ENCODE data around the gene OSBPL6.
"Not testable (repeated sequence)": the region's sequence is repeated elsewhere in the genome, so short reads cannot be mapped to it uniquely, and the experiment has no call there.

The OSBPL6 gene

GRCh38 chr2:178159966-178160365 lies 34.3 kb upstream of the OSBPL6 start:
- FAIRE-seq (peak; percentile 85), DNase-seq (ENCODE audit: insufficient read length, low spot score) (no peak)
- TF ChIP-seq CTCF (IDR thresholded peaks at IDR 0.05; ENCODE audit: insufficient read depth, missing control alignments): no peak

GRCh38 chr2:178160601-178161000 lies 33.7 kb upstream of the OSBPL6 start:
- TF ChIP-seq CTCF (IDR thresholded peaks at IDR 0.05; ENCODE audit: insufficient read depth, missing control alignments): no peak
- FAIRE-seq (no peak), DNase-seq (ENCODE audit: insufficient read length, low spot score) (no peak)

GRCh38 chr2:178163395-178163794 lies 30.9 kb upstream of the OSBPL6 start:
- FAIRE-seq: no peak

GRCh38 chr2:178163911-178164310 lies 30.4 kb upstream of the OSBPL6 start:
- TF ChIP-seq CTCF (IDR thresholded peaks at IDR 0.05; ENCODE audit: insufficient read depth, missing control alignments): no peak
- no peak for DNase-seq (ENCODE audit: insufficient read length, low spot score)
- FAIRE-seq: no peak

More at GRCh38 chr2:178163395-178163794, 30.9 kb upstream of the OSBPL6 start:
- DNase-seq (ENCODE audit: insufficient read length, low spot score): no peak
- TF ChIP-seq CTCF (IDR thresholded peaks at IDR 0.05; ENCODE audit: insufficient read depth, missing control alignments): no peak

GRCh38 chr2:178173657-178174056 lies 20.7 kb upstream of the OSBPL6 start:
- DNase-seq (ENCODE audit: insufficient read length, low spot score) (no peak), FAIRE-seq (no peak)
- TF ChIP-seq CTCF (IDR thresholded peaks at IDR 0.05; ENCODE audit: insufficient read depth, missing control alignments): no peak

- no peak for DNase-seq (ENCODE audit: insufficient read length, low spot score)
- TF ChIP-seq CTCF (IDR thresholded peaks at IDR 0.05; ENCODE audit: insufficient read depth, missing control alignments): no peak
Observed at GRCh38 chr2:178177066-178177679, 17.1 kb upstream of the OSBPL6 start.

GRCh38 chr2:178180648-178181047 lies 13.7 kb upstream of the OSBPL6 start:
- not testable (repeated sequence) for FAIRE-seq

More at GRCh38 chr2:178177066-178177679, 17.1 kb upstream of the OSBPL6 start:
- FAIRE-seq: no peak

GRCh38 chr2:178187861-178188260 lies 6.5 kb upstream of the OSBPL6 start:
- DNase-seq (ENCODE audit: insufficient read length, low spot score): no peak
- FAIRE-seq: no peak
- TF ChIP-seq CTCF (IDR thresholded peaks at IDR 0.05; ENCODE audit: insufficient read depth, missing control alignments): no peak

More at GRCh38 chr2:178180648-178181047, 13.7 kb upstream of the OSBPL6 start:
- DNase-seq (ENCODE audit: insufficient read length, low spot score): not testable (repeated sequence)

All from D721Med (cell line).